Skin of body (tissue), 2 donors: ENCODE results near the gene STXBP3. TPM values are rescaled to one million over a fixed set of nuclear protein-coding genes. Genes with fewer than 3 reads are reported as not detected.
"Not testable (repeated sequence)": the region's sequence is repeated elsewhere in the genome, so short reads cannot be mapped to it uniquely, and the experiment has no call there.

Source experiments
- DNase-seq: peaks from one replicate; lab custom pipeline; 2025; lab: John Stamatoyannopoulos, UW
- total RNA-seq: library from RNA; depleted of rRNA; stranded (reverse); fragments of >200 nt; gene quantifications from one replicate; pipeline ENCODE4 v1.2.3, GENCODE V29; 2014

The STXBP3 gene, protein sequence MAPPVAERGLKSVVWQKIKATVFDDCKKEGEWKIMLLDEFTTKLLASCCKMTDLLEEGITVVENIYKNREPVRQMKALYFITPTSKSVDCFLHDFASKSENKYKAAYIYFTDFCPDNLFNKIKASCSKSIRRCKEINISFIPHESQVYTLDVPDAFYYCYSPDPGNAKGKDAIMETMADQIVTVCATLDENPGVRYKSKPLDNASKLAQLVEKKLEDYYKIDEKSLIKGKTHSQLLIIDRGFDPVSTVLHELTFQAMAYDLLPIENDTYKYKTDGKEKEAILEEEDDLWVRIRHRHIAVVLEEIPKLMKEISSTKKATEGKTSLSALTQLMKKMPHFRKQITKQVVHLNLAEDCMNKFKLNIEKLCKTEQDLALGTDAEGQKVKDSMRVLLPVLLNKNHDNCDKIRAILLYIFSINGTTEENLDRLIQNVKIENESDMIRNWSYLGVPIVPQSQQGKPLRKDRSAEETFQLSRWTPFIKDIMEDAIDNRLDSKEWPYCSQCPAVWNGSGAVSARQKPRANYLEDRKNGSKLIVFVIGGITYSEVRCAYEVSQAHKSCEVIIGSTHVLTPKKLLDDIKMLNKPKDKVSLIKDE
- 61.5 TPM for total RNA-seq

DNA sequence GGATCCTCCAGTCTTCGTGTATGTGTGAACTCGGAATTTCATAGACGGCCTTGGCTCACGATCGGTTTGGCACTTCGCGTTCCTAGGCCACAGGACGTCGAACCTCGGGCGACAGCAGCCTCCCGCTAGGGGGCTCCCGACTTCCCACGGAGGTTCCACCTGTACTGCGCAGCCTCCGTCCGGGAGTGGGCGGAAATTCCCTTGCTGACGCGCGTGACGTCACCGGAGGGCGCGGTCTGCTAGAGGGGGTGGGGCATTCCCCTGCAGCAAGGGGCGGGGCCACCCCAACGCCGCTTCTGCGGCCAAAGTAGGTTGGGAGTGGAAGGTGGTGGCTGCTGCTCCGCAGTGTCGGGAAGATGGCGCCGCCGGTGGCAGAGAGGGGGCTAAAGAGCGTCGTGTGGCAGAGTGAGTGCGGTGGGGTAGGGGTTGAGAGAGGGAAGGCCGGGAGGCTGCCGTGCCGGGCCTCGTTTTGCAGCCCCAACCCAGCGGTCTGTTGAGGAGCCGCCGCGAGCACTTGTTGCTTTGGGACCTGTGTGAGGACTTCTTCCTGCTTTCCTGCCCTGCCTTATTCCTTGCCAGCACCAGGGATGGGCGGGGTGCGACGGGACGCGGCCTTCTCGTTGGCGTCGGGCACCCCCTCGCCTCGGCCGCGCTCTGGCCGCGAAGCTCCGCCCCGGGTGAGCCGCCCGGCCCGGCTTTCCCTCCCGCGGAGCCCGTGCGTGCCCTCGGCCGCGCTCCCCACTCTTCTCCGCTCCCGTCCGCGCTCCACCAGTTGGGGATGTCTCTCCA lies at the start of gene STXBP3:
TSS of gene STXBP3 (plus strand) at position 293 of the 789 bp plus-strand sequence. CDS start at position 357, 64 bp downstream.
- peak; percentile 98 for DNase-seq

- DNase-seq = no peak
Measured at GRCh38 chr1:108699375-108700332, 46.8 kb upstream of the STXBP3 start.

DNA sequence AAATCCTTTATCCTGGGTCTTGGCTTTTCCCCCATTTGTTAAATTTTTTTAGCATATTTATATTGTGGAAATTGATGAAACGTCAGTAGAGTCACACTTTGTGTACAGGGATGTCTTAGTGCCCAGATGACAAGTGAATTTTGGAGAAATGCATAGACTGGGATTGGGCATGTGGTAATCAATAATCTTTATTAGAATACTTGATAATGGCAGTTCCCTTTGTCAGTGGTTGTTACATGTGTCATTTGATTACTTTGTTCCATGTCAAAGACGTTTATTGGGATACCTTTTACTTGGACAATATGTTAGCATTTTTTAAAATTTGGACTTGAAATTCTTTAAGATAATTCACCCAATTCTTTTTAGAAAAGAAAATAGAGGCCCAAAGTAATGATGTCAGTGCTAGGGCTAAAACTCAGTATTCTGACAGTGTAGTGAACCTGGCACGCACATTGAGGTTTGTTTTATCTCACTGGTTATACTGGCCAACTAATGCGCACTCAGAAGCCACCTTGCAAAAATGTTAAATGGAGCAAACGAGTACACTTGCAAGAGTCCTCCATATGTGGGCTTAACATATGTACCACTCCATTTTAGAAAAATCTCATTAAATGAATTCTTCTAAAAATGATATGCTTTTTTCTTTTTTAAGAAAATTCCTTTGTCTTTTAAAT lies 45.2 kb upstream of the STXBP3 start:
- no peak for DNase-seq

DNA sequence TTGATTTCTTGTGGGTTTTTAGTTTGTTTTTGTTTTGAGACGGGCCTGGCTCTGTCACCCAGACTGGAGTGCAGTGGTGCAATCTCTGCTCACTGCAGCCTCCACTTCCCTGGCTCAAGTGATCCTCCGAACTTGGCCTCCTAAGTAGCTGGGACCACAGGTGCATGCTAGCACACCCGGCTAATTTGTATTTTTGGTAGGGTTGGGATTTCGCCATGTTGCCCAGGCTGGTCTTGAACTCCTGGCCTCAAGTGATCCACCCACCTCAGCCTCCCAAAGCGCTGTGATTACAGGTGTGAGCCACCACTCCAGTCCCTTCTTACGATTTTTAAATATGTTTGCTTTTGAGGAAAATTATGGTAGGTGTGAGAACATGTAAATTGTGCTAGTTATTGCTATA lies 44.4 kb upstream of the STXBP3 start:
- DNase-seq = not testable (repeated sequence)

GRCh38 chr1:108703939-108704338 lies 42.5 kb upstream of the STXBP3 start:
- no peak for DNase-seq

GRCh38 chr1:108704496-108704895 lies 42.0 kb upstream of the STXBP3 start:
- no peak for DNase-seq

GRCh38 chr1:108706643-108707042 lies 39.8 kb upstream of the STXBP3 start:
- no peak for DNase-seq

DNA sequence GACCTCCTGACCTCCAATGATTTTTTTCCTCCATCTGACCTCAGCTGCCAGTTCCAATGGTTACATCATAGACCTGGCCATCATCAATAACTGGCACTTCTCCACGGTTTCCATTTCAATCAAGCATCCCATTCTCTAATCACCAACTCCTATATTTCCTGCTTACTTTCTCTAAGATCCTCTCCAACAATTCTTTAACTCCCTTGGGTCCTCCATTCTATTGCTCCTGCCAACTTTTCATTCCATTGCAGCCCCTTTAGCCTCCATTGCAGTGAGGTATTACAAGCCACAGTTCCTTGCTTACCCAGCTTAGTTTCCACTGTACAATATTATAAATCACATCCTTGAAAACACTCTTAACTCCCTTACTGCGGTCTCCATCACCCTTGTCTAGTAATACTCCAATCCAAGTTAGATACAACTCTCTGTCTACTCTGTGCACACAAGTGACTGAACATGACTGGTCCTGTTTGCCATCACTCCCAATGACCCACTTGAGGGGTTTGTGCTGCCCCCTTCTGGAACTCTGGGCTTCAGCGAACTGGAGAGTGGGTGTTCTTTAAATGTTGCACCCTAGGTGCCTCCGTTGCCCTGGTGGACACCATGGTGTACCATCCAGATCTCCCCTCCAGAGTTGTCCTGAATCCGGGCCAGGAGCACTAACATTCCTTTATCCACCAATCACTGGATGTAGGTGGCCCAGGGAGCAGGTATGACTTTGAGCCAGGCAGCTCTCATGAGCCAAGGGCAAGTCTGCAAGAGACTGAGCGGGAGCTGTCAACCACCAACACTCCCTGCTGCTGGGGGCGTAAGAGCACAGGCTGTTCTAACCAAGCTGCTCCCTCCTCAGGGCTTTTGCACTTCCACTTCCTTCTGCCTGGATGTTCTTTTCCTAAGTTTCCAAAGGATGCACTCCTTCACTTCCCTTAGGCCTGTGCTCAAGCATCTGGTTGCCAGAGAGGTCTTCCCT lies 37.5 kb upstream of the STXBP3 start:
- no peak for DNase-seq

DNA sequence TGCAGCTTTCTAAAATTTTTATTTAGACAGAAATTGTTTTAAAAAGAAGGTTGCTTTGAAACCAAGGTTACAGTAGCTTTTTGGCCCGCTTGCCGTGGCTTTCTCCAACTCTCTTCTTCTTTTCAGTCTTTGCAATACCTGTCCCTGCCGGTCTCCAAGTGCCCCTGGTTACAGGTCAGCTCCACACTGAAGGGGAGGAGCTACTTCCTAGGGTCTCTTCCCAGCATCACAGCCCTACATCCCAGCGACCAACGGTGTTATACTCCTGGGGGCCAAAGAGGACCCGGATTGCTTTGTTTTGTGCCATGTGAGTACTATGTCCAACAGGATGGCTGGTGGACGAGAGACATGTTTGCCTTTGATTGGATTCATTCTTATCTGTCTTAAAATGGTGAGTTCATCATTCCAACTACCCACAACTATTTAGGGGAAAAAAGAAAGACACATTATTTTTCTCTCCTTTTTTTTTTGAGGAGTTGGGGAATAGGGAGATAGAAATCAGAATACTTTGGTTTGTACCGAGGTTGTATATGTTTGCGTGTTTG lies 33.8 kb upstream of the STXBP3 start, which contains the start of gene FNDC7:
TSS of gene FNDC7 (plus strand) at position 303 of the 545 bp plus-strand sequence. CDS start at position 329, 26 bp downstream.
- DNase-seq = no peak

- no peak for DNase-seq
Measured at GRCh38 chr1:108715932-108716331, 30.5 kb upstream of the STXBP3 start.

DNA sequence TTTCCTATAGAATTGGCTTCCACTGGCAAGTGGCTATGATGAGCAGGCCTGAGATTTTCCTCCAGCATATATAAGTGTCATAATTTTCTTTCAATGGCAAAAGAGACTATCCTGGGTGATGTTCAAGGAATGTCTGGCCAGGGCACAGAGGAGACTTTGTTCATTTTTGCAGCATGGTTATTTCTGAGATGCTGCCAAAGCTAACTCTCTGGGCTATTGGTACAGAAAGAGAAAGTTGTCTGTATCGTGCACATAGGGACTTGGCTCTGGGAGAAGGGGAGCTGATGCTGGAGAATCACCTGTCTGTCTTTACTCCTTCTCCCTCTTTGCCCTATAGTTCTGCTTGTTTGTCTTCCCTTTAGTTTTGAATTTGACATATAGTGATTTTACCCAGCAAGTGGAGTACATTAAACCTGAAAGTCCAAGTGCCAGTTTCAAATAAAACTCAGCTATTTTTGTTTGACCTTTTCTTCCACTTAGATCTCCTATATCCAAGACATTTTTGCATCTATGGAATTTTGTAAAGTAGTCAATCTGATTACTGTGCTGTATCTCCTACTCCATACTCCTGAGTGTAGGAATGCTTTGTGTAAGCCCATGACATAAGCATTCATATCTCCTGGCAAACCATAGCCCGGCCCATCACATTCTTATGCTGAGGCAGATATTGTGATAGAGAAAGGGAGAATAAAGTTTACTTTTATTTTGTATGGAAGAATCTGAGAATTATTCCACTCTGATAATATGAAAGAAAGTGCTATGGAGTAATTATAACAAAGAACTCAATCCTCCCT lies 29.8 kb upstream of the STXBP3 start:
- DNase-seq = no peak

- no peak for DNase-seq
Measured at GRCh38 chr1:108717774-108718316, 28.6 kb upstream of the STXBP3 start.

DNA sequence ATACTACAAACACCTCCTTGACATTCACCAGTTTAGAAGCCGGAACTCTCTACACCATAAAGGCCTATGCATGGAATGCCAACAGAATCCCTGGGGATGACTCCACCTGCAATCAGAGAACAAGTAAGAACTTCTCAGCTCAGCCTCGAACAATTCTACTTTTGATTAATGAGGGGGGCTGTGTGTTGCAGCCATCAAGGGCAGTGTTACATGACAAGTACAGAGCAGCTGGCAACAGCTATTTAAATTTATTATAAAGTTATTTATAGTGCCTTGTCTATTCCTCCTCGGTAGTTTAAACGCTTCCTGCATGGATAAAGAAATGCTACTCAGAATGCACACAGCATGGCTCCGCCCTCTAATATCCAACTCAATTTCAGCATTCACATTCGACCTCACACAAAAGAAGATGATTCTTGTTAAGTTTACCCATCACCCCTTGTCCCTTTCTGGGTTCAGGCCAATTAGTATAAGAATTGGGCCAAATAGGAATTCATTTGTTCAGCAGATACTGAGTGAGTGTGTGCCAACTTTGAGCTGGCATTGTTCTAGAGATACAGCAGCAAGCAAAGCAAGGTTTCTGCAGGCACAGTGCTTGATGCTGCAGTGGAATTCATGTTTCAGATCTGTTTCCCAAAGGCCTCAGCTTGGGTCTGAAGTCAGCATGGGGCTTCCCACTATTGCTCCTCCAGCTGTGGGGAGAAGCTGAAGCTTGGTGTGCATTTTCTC lies 27.4 kb upstream of the STXBP3 start:
- DNase-seq = no peak

DNA sequence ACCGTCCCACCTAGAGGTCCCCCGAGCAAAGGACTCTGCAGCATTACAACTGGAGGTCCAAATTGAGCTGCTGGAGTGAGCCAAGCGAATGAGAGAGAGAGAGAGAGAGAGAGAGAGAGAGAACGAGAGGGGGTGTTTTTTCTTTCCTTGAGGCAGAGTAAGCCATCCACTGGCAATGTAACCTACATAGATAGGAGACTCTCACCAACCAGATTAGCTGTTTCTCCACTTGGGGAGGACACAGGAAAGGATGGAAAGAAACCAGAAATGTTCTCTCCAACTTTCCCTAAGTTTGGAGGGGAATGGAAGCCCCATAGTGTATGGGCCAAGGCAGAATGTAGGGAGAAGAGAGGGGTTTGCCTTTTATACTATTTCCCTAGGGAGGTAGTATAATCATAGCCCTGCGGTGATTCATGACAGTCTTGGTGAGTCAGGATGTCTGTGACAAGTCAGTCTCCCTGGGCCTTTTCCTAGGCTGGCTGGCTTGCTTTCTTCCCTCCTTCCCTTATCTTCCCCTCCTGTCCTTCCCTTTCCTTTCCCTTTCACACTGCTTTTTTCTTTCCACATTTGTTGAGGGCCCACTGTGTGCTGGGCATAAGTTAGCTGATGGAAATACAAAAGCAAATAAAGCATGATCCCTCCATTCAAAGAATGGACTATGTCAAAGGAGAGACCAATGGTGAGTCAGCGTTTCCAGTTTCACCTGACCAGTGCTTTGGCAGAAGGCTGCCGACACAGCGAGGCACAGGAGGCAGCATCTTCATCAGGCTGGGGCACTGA lies 26.6 kb upstream of the STXBP3 start:
- no peak for DNase-seq

DNA sequence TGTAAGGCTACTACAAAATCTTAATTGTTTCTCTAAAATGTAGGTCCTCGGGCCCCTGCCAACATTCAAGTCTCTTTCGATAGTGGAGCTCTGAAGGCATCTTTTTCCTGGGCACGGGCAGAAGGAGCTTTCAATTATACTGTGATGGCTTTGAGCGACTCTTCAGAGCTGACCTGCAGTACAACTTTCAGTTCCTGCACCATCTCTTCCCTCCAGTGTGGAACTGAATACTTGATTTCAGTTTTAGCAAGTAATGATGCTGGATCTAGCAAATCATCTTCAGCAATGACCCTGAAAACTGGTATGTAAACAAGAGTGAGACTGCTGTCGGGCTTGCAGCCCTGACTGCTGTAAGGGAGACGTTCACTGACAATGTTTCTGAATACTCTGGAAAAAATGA lies 24.2 kb upstream of the STXBP3 start:
- DNase-seq = no peak

DNA sequence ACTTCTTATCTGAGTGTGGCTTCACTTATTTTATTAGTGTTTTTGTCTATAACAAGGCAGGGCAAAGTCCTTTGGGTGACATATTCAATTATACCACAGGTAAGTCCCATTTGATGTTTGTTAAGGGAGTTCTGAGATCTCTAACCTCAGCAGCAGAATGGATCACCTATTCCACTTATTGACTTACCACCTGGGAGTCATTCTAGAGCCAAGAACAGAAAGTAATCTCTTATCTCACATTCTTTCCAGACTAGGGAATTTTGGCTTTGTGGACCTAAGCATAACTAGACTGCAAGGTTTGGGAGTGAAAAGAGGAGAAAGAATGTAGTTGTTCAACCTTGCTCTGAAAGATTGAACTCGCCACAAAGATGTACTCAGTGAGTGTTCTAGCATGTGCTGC lies 20.6 kb upstream of the STXBP3 start:
- DNase-seq = no peak
